HG02938 (cell line): ENCODE measurements around the gene SNRNP48.

Source experiments
- ATAC-seq: cut with Tn5 transposase; IDR thresholded peaks from one replicate; pipeline ENCODE4 v1.9.1; 2021; ENCODE audit warnings: mild to moderate bottlenecking, moderate library complexity; ENCODE audit not compliant: unreplicated experiment

SNRNP48 gene, protein sequence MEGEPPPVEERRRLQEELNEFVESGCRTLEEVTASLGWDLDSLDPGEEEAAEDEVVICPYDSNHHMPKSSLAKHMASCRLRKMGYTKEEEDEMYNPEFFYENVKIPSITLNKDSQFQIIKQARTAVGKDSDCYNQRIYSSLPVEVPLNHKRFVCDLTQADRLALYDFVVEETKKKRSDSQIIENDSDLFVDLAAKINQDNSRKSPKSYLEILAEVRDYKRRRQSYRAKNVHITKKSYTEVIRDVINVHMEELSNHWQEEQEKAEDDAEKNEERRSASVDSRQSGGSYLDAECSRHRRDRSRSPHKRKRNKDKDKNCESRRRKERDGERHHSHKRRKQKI

DNA sequence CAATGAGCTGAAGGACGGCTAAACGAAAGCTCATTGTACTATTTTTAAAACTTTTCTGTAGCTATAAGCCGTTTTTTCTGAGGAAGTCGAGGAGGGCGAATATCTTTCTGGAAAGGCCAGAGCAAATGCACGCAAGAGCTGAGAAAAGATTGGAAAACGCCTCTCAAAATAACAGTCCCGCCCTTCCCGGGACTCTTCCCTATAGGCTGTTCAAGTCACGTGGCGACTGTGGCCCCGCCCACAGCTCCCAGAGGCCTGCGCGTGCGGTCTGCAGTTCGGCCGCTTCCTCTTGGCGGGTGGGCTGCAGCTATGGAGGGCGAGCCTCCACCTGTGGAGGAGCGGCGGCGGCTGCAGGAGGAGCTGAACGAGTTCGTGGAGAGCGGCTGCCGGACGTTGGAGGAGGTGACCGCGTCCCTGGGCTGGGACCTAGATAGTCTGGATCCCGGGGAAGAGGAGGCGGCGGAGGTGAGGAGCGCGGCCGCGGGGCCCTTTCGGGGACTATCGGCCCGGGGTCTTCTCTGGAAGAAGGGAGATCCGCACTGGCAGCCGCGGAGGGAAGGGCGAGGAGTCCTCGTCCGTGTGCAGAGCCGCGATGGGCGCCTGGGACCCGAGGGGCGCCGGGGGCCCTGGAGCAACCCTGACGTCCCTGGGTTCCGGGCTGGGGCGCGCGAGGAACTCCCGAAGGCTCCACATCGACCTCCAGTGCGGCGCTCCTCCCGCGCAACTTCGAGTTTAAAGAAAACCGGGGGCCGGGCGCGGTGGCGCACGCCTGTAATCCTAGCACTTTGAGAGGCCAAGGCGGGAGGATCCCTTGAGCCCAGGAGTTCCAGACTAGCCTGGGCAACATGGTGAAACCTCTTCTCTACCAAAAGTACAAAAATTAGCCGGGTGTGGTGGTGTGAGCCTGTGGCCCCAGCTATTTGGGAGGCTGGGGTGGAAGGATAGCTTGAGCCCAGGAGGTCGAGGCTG lies at the start of gene SNRNP48:
SNRNP48 (plus strand) TSS at position 250 of the 969 bp plus-strand sequence; CDS start at position 310, 60 bp downstream.
- ATAC-seq, result peak; percentile 99

GRCh38 chr6:7540595-7540994 lies 49.4 kb upstream of the SNRNP48 start:
- no peak for ATAC-seq

DNA sequence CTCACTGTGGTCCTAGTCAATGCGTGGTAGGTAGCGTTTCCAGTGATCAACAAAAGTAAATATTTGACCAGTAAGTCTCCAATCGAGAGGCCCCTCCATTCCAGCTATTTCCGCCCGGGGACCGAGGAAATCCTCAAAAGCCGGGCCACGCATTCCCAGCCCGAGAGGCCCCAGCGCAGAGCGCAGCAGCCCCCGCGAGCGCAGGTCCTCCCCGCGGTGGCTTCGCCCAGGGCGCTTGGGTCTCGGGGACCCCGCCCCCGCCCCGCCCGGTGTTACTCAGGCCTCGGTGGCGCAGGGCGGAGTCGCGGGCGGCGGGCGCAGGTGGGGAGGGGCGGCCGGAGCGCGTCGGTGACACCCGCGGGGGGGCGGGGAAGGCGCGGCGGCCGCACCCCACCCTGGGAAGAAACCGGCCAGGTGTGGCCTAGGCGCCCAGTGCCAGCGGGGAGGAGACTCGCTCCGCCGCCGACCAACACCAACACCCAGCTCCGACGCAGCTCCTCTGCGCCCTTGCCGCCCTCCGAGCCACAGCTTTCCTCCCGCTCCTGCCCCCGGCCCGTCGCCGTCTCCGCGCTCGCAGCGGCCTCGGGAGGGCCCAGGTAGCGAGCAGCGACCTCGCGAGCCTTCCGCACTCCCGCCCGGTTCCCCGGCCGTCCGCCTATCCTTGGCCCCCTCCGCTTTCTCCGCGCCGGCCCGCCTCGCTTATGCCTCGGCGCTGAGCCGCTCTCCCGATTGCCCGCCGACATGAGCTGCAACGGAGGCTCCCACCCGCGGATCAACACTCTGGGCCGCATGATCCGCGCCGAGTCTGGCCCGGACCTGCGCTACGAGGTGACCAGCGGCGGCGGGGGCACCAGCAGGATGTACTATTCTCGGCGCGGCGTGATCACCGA lies 48.6 kb upstream of the SNRNP48 start, which contains the start of gene DSP:
DSP (plus strand) TSS at position 497 of the 890 bp plus-strand sequence; CDS start at position 742, 245 bp downstream.
- ATAC-seq, result no peak

GRCh38 chr6:7542065-7542873 lies 47.7 kb upstream of the SNRNP48 start:
- ATAC-seq, result no peak

- no peak for ATAC-seq
Observed at GRCh38 chr6:7542874-7543624, 46.9 kb upstream of the SNRNP48 start.

- no peak for ATAC-seq
Observed at GRCh38 chr6:7543789-7544424, 46.1 kb upstream of the SNRNP48 start.

DNA sequence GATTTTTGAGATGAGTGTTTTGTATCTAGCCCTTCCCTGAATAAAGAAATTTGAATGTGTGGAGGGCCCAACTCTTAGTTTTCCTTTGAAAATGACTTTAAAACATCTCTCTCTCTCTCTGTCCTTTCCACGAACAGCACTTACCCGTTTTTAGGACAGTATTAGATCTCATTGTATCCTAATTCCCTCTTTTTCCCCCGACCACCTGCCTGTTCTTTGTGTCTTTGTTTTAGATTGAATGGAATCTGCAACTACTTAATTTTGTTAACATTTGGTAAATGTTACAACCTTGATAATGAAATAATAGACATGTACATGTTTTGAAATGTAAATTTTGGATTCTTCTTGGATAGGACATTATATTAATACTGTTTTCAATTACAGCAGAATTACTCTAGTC lies 45.4 kb upstream of the SNRNP48 start:
- no peak for ATAC-seq

- no peak for ATAC-seq
Observed at GRCh38 chr6:7545316-7546019, 44.5 kb upstream of the SNRNP48 start.

- no peak for ATAC-seq
Observed at GRCh38 chr6:7546020-7546369, 44.0 kb upstream of the SNRNP48 start.

GRCh38 chr6:7546383-7546782 lies 43.6 kb upstream of the SNRNP48 start:
- no peak for ATAC-seq

DNA sequence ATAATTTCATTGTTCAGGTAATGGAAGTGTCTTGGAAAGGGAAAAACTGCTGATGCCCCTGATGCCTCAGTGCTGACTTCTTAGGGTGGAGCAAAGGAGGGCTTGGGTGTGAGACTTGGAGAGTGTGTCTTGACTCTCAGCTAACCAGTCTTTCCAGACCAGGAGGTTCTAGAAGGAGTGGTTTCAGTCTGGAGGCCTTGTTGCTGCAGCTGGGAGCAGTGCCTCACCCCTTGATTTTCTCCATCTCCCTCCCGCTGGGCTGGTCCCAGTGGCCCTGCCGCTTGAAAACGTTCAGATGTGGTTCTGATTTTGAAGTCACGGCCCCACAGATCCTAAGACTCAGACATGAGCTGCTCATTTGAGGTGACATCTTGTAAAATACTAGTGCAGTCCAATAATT lies 43.1 kb upstream of the SNRNP48 start:
- ATAC-seq, result no peak

- ATAC-seq, result no peak
Observed at GRCh38 chr6:7547315-7547714, 42.7 kb upstream of the SNRNP48 start.

DNA sequence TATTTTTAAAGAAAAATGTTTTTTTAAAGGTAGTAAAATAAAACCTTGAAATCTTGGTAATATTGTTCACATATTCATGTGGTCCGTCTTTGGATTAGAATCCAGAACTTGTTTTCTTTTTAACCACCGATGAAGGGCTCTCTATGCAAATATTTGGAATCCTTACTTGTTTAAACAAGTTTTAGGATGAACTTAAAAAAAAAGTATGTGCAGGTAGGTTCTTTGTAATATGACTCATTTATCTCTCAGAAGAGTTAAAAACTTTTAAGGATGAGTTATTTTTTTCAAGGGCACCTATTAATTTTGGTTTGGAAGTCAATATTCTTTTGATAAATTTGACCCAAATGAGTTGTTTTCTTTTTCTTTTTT lies 39.6 kb upstream of the SNRNP48 start:
- ATAC-seq, result no peak

DNA sequence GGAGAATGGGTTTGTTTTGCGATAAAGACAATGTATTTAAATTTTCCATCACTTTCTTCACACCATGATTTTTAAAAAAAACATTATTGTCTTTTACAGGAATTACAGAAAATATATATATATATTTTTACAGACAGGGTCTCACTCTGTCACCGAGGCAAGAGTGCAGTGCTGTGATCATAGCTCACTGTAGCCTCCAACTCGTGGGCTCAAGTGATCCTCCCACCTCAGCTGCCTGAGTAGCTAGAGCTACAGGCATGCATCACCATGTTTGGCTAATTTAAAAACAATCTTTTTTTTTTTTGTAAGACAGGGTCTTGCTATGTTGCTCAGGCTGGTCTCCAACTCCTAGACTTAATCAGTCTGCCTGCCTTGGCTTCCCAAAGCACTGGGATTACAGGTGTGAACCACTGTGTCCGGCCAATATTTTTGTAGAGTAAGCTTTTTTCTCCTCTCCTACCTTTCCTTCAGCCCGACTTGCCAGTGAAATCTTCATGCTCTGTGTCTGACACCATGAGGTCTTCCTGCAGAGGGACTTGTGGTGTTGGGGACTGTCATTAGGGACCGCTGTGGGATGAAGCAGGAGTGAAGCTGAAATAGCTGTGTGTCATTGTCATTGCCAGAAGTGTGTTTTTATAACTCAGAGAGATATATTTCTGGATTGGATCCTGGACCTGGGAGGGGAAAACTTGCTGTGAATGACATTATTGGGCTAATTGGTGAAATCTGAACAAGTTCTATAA lies 35.3 kb upstream of the SNRNP48 start:
- ATAC-seq, result no peak

GRCh38 chr6:7555671-7556070 lies 34.3 kb upstream of the SNRNP48 start:
- no peak for ATAC-seq

DNA sequence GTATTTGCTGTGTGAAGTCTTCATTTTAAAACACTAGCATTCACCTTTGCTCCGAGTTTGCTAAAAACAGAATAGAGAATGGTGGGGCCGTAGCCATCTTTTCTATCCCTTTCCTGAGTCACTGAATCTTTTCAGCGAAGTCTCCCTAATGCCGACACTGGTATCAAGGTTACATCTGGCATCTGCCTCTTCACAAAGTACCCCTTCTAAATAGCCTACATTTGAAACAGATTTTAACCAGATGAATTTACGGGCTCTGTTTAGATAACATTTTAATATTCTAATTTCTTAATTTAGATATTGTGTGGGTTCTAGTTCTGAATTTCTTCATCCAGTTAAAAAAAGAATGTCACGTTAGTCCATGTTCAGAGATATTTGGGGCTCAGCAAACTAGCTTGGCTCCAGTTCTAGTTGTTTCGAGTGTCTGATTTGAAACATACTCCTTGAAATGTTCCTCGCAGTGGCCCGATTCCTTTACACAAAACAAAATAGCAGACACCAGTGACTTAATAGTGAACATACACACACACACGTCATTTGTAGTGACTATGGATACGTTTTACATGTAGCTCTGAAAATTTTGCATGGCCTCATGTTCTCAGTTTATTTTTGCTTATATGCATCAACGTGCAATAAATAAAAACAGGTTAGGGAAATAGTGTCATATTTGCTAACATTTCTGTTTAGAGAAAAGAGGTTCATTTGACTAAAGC lies 33.4 kb upstream of the SNRNP48 start:
- ATAC-seq, result no peak

DNA sequence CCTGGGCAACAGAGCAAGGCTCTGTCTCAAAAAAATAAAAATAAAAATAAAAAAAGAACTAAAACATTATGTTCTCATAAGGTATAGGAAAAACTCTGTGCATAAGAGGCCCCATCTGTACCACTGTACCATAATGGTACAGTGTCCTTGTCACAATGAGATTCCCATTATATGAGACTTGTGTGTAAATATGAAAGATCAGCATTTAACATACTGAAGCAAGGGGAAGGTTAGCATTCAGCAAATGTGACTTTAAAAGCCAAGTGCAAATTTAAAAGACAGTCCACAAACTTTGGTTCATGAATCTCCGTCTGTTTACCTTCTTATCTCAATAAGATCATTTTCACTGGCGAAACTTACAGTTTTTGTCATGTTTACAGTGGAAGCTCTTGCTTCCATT lies 32.3 kb upstream of the SNRNP48 start:
- ATAC-seq, result no peak
